PC-9 (cell line): ENCODE data around the gene MYB.

Experiments
- EZH2 ChIP-seq: fragments of 200-600 bp; sonication (generic); IDR thresholded peaks from 2 replicates; pipeline ENCODE4 v1.8.0; 2017; ENCODE audit warnings: antibody characterized with exemption, low read depth
- TF ChIP-seq, protein P1 (sequence below): fragments of 200-600 bp; sonication (generic); conservative IDR thresholded peaks from 2 replicates; pipeline ENCODE4 v1.6.1; 2017; ENCODE audit warnings: mixed run types, antibody characterized with exemption, mild to moderate bottlenecking, moderate library complexity

DNA sequence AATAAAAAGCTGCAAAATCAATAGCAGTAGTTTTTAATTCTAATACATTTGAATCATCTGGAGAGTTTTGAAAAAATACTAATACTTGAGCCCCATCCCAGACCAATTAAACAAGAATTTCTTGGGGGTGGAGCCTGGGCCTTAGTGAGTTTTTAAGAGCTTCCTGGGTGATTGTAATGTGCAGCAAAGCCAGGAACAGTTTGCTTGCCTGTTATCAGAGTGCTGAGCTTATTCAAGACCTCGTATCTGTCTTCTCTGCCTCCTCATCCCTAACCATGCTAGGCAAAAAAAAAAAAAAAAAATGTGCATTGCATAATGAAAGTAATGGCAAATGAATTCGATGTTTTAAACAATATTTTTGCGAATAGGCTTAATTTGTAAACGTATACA, 36.4 kb upstream of the MYB start:
- TF ChIP-seq, protein P1, sequence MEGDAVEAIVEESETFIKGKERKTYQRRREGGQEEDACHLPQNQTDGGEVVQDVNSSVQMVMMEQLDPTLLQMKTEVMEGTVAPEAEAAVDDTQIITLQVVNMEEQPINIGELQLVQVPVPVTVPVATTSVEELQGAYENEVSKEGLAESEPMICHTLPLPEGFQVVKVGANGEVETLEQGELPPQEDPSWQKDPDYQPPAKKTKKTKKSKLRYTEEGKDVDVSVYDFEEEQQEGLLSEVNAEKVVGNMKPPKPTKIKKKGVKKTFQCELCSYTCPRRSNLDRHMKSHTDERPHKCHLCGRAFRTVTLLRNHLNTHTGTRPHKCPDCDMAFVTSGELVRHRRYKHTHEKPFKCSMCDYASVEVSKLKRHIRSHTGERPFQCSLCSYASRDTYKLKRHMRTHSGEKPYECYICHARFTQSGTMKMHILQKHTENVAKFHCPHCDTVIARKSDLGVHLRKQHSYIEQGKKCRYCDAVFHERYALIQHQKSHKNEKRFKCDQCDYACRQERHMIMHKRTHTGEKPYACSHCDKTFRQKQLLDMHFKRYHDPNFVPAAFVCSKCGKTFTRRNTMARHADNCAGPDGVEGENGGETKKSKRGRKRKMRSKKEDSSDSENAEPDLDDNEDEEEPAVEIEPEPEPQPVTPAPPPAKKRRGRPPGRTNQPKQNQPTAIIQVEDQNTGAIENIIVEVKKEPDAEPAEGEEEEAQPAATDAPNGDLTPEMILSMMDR = no peak
- TF ChIP-seq EZH2 = no peak
